ENCODE data around the gene SLC7A1. TPM values are rescaled to one million over a fixed set of nuclear protein-coding genes. Genes with fewer than 3 reads are reported as not detected.

SLC7A1 gene
- total RNA-seq, 3 donors from 2014 or later, result 23.8 to 36.0 (median 28.0) TPM

GRCh38 chr13:29535663-29536655 lies 59.5 kb downstream of the SLC7A1 start:
- H3K9me3 ChIP-seq, result no peaks in the 10 kb centered on the region
- no peak for TF ChIP-seq CTCF (IDR thresholded peaks at IDR 0.05)
- H3K4me1 ChIP-seq (ENCODE audit: low read depth), result peaks cover 9% of the 10 kb centered on the region
- ATAC-seq, result no peak
- DNase-seq, result no peak
- intact Hi-C loops (cut with DNase I, micrococcal nuclease), result no loop called here
- no peak overlapping the region for H3K4me3 ChIP-seq
- no peaks in the 10 kb centered on the region for H3K36me3 ChIP-seq (ENCODE audit: low read depth)

DNA sequence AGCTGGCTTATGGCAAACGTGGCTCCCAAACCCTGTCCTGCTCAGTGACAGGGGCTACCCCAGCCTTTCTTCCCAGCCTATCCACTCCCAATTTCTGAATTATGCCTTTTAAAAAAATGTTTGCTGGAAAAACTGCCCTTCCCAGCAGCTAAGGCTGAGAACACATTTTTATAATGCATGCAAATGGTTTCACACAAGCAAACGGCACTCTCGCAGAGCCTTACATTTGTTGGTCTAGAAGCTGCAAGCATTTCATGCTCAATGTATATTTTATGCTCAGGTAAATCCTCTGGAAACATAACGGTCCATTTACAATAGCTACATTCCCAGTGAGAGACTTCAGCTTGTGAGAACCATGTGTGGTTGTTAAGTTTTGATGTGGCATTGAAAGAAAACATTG lies 61.4 kb downstream of the SLC7A1 start:
- peaks cover 9% of the 10 kb centered on the region for H3K4me1 ChIP-seq (ENCODE audit: low read depth)
- no peaks in the 10 kb centered on the region for H3K36me3 ChIP-seq (ENCODE audit: low read depth)
- no peak for TF ChIP-seq CTCF (IDR thresholded peaks at IDR 0.05)
- H3K9me3 ChIP-seq, result no peaks in the 10 kb centered on the region
- DNase-seq (no peak), ATAC-seq (no peak)
- intact Hi-C loops (cut with DNase I, micrococcal nuclease), result no loop called here
- H3K4me3 ChIP-seq, result no peak overlapping the region

DNA sequence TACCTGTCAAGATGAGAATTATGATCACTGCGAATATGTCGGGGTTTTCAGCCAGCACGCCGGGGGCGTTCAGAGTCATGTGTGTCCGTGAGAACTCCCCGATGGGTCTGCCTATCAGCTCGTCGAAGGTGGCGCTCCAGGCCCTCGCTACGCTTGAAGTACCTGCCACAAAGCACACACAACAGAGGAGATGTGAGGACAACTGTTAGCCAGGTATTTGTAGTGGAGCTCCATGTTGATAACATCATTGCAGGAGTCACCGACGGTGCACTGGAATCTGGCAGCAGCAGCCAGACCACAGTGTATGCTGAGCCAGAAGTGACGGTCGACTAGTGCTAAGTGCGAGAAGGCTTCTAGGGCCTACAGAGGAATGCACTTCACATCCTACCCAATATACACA lies 62.7 kb downstream of the SLC7A1 start:
- Histone ChIP-seq H3K4me3 (no peak overlapping the region), H3K9me3 (no peaks in the 10 kb centered on the region), H3K4me1 (ENCODE audit: low read depth) (peaks cover 2% of the 10 kb centered on the region), H3K36me3 (ENCODE audit: low read depth) (no peaks in the 10 kb centered on the region)
- no peak for TF ChIP-seq CTCF (IDR thresholded peaks at IDR 0.05)
- no peak for ATAC-seq
- DNase-seq, result no peak
- intact Hi-C loops (cut with DNase I, micrococcal nuclease), result no loop called here

DNA sequence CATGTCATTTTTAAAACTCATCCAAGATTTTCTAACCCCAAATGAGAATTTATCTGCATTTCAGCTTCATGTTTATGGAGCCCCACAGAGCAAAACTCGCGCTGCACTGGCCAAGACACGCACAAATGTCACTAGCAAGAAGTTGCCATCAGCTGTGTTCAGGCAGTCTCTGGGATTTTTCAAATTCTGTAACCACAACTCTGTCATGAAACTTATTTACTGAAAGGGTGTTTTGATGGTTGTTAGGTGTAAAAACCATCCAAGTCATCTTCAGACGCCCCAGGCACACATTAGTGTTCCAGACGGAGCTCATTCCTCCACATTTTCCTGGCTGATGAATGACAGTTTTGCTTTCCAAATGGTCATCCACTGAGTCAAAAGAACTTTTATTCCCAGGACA lies 63.4 kb downstream of the SLC7A1 start:
- Histone ChIP-seq H3K4me3 (no peak overlapping the region), H3K9me3 (no peaks in the 10 kb centered on the region), H3K36me3 (ENCODE audit: low read depth) (no peaks in the 10 kb centered on the region), H3K4me1 (ENCODE audit: low read depth) (no peaks in the 10 kb centered on the region)
- intact Hi-C loops (cut with DNase I, micrococcal nuclease), result no loop called here
- ATAC-seq (no peak), DNase-seq (no peak)
- no peak for TF ChIP-seq CTCF (IDR thresholded peaks at IDR 0.05)

- Histone ChIP-seq H3K36me3 (ENCODE audit: low read depth) (no peaks in the 10 kb centered on the region), H3K9me3 (no peaks in the 10 kb centered on the region), H3K4me1 (ENCODE audit: low read depth) (no peaks in the 10 kb centered on the region), H3K4me3 (no peak overlapping the region)
- ATAC-seq, result no peak
- no peak for TF ChIP-seq CTCF (IDR thresholded peaks at IDR 0.05)
- no peak for DNase-seq
- intact Hi-C loops (cut with DNase I, micrococcal nuclease), result no loop called here
Observed at GRCh38 chr13:29530901-29531300, 64.6 kb downstream of the SLC7A1 start.
